Measurements from ENCODE around the gene B4GALNT1. TPM values are rescaled to one million over a fixed set of nuclear protein-coding genes. Genes with fewer than 3 reads are reported as not detected.
A peak's percentile ranks its signal among the peaks of the same experiment; 100 is the strongest.

The B4GALNT1 gene
- polyA plus RNA-seq, 3 donors = not detected

- peak overlapping the region in 1 of 2 donors; percentile 82 for H3K4me3 Mint-ChIP-seq
- 43% methylated on average over 22 of the region's 29 CpGs for WGBS (ENCODE audit: insufficient coverage)
- intact Hi-C loops (cut with micrococcal nuclease) = loop anchor here in 1 of 2 donors (10.0 kb wide), 1 partner anchor 154 kb away; the partner anchor contains the start of gene ARHGAP9
Observed at GRCh38 chr12:57628280-57629191, 4.5 kb downstream of the B4GALNT1 start.

More at GRCh38 chr12:57628280-57629191, 4.5 kb downstream of the B4GALNT1 start:
- no peak for TF ChIP-seq CTCF (IDR thresholded peaks at IDR 0.05)
- Histone ChIP-seq H3K4me1 (ENCODE audit: control insufficient read depth in 1 of 2, insufficient read depth in 2 of 2, low read length in 2 of 2) (peaks cover 16 to 28% of the 10 kb centered on the region in 2 donors), H4K20me1 (ENCODE audit: insufficient read depth, low read length) (no peaks in the 10 kb centered on the region), H3K27ac (ENCODE audit: low read depth in 1 of 2, low read length in 2 of 2) (no peak overlapping the region), H3K79me2 (ENCODE audit: insufficient read depth, low read length) (no peaks in the 10 kb centered on the region), H3K4me2 (replicated peaks; ENCODE audit: extremely low read depth, low read length, poor library complexity, severe bottlenecking) (peak overlapping the region; percentile 36), H3K9me3 (replicated peaks in 1 of 2; ENCODE audit: control insufficient read depth in 1 of 2, insufficient read depth in 1 of 2, low read length in 2 of 2) (peaks cover 0 to 30% of the 10 kb centered on the region in 2 donors), H2AFZ (ENCODE audit: insufficient read depth, low read depth, low read length, poor library complexity, severe bottlenecking) (no peak overlapping the region), H3K9ac (ENCODE audit: insufficient read depth, low read length, poor library complexity, severe bottlenecking) (no peak overlapping the region), H3K36me3 (replicated peaks in 1 of 2; ENCODE audit: control insufficient read depth in 1 of 2, insufficient read depth in 2 of 2, low read length in 2 of 2) (no peaks in the 10 kb centered on the region), H3K4me3 (replicated peaks in 1 of 3; ENCODE audit: low read depth in 2 of 3, low read length in 3 of 3) (no peak overlapping the region), H3K27me3 (ENCODE audit: control insufficient read depth in 2 of 2, insufficient read depth in 2 of 2, low read length in 2 of 2) (peaks cover 59 to 98% of the 10 kb centered on the region in 2 donors)
- Mint-ChIP-seq H3K27ac (no peak overlapping the region), H3K4me1 (peaks cover 17% of the 10 kb centered on the region), H3K27me3 (ENCODE audit: low read depth in 3 of 3) (peaks cover 86 to 100% (median 92%) of the 10 kb centered on the region in 3 donors), H3K9me3 (peaks cover 0 to 7% (median 2%) of the 10 kb centered on the region in 7 donors), H3K36me3 (peaks cover 0 to 4% of the 10 kb centered on the region in 2 donors)
- no peak for DNase-seq
